Neuronal stem cell (in vitro differentiated cells): ENCODE data around the gene CDK17.

Source experiments
- DNase-seq: peaks from one replicate; pipeline ENCODE4 v3.0.0-alpha.2; 2013; ENCODE audit warnings: low spot score
- H2AFZ ChIP-seq: one replicate; pipeline ENCODE4 v1.6.1; 2013; ENCODE audit warnings: mild to moderate bottlenecking, low read length, inconsistent platforms
- H2AK5ac ChIP-seq: 2 replicates; pipeline ENCODE4 v1.6.1; 2013; ENCODE audit warnings: low read depth, mild to moderate bottlenecking, inconsistent platforms, low read length, moderate library complexity, mixed read lengths
- H2BK120ac ChIP-seq: 2 replicates; pipeline ENCODE4 v1.6.1; 2013; ENCODE audit warnings: low read depth, mild to moderate bottlenecking, inconsistent platforms, low read length, moderate library complexity, mixed read lengths
- H2BK12ac ChIP-seq: one replicate; pipeline ENCODE4 v1.6.1; 2013; ENCODE audit warnings: low read length, inconsistent platforms
- H2BK15ac ChIP-seq: 2 replicates; pipeline ENCODE4 v1.6.1; 2013; ENCODE audit warnings: mild to moderate bottlenecking, low read length, inconsistent platforms, mixed read lengths
- H2BK5ac ChIP-seq: one replicate; pipeline ENCODE4 v1.6.1; 2013; ENCODE audit warnings: inconsistent platforms, mild to moderate bottlenecking, low read length, moderate library complexity
- H3K14ac ChIP-seq: one replicate; pipeline ENCODE4 v1.6.1; 2013; ENCODE audit warnings: low read length, inconsistent platforms
- H3K18ac ChIP-seq: 2 replicates; pipeline ENCODE4 v1.6.1; 2013; ENCODE audit warnings: low read length, inconsistent platforms
- H3K23ac ChIP-seq: 2 replicates; pipeline ENCODE4 v1.6.1; 2013; ENCODE audit warnings: low read depth, mild to moderate bottlenecking, mixed read lengths, low read length, inconsistent platforms; ENCODE audit not compliant: poor library complexity
- H3K27ac ChIP-seq: replicated peaks from 3 replicates; pipeline ENCODE4 v1.5.1; 2013; ENCODE audit warnings: low read length, inconsistent platforms
- H3K27me3 ChIP-seq, 3 experiments: 2 replicates each; pipeline ENCODE4 v1.6.1; 2013; ENCODE audit warnings: low read length in 3 of 3, mild to moderate bottlenecking in 2 of 3, inconsistent platforms in 1 of 3, low read depth in 1 of 3, mixed read lengths in 1 of 3, moderate library complexity in 1 of 3; ENCODE audit not compliant: control insufficient read depth in 3 of 3, insufficient read depth in 3 of 3
- H3K36me3 ChIP-seq, 2 donors: replicated peaks in 1 of 2; 2 replicates each; pipeline ENCODE4 v1.6.1; 2013; ENCODE audit warnings: low read length in 2 of 2; ENCODE audit not compliant: control insufficient read depth in 2 of 2, insufficient read depth in 2 of 2
- H3K4ac ChIP-seq: 2 replicates; pipeline ENCODE4 v1.6.1; 2013; ENCODE audit warnings: inconsistent platforms, mild to moderate bottlenecking, low read length, moderate library complexity
- H3K4me1 ChIP-seq, 2 donors: 1 replicate in 1 of 2; 2 replicates in 1 of 2; pipeline ENCODE4 v1.6.1; 2013; ENCODE audit warnings: low read length in 2 of 2, low read depth in 1 of 2; ENCODE audit not compliant: control insufficient read depth in 2 of 2, insufficient read depth in 1 of 2
- H3K4me2 ChIP-seq: one replicate; pipeline ENCODE4 v1.6.1; 2013; ENCODE audit warnings: mild to moderate bottlenecking, low read length, inconsistent platforms; ENCODE audit not compliant: insufficient read depth, poor library complexity, severe bottlenecking
- H3K4me3 ChIP-seq, 2 donors: 2 replicates each; pipeline ENCODE4 v1.5.1; 2013; ENCODE audit warnings: low read length in 2 of 2, mild to moderate bottlenecking in 2 of 2, inconsistent platforms in 1 of 2, moderate library complexity in 1 of 2
- H3K79me1 ChIP-seq: one replicate; pipeline ENCODE4 v1.6.1; 2013; ENCODE audit warnings: low read depth, mild to moderate bottlenecking, inconsistent platforms, low read length, moderate library complexity
- H3K9ac ChIP-seq: one replicate; pipeline ENCODE4 v1.6.1; 2013; ENCODE audit warnings: mild to moderate bottlenecking, low read depth, low read length, inconsistent platforms; ENCODE audit not compliant: poor library complexity
- H3K9me3 ChIP-seq, 2 donors: replicated peaks in 1 of 2; 2 replicates each; pipeline versions ENCODE3 to v1.6.1; 2013; ENCODE audit warnings: low read length in 2 of 2, mild to moderate bottlenecking in 2 of 2, inconsistent platforms in 1 of 2, low read depth in 1 of 2, mixed read lengths in 1 of 2, moderate library complexity in 1 of 2; ENCODE audit not compliant: control insufficient read depth in 2 of 2, insufficient read depth in 1 of 2
- H4K8ac ChIP-seq: one replicate; pipeline ENCODE4 v1.6.1; 2013; ENCODE audit warnings: low read depth, mild to moderate bottlenecking, inconsistent platforms, low read length, moderate library complexity
- H4K91ac ChIP-seq: one replicate; pipeline ENCODE4 v1.6.1; 2013; ENCODE audit warnings: low read length, low read depth, mild to moderate bottlenecking, inconsistent platforms; ENCODE audit not compliant: poor library complexity
- WGBS, 2 donors: extraction: QIAGEN DNeasy Blood & Tissue Kit; methylation state at CpG; one replicate each; pipeline ENCODE4 v1.1.7; 2013; ENCODE audit warnings: missing lambda C conversion rate in 2 of 2, mixed read lengths in 1 of 2; ENCODE audit not compliant: insufficient read length in 2 of 2, insufficient replicate concordance in 1 of 2; ENCODE audit errors: extremely low coverage in 2 of 2; 5-methylcytosine and 5-hydroxymethylcytosine counted together

Gene CDK17

GRCh38 chr12:96378319-96378718 is 21.9 kb downstream of the CDK17 start:
- no peak overlapping the region for H3K4me3 ChIP-seq
- H3K9ac ChIP-seq = no peak overlapping the region
- no peak overlapping the region for H2BK5ac ChIP-seq

GRCh38 chr12:96376865-96377264 is 23.4 kb downstream of the CDK17 start:
- H2BK15ac ChIP-seq = no peak overlapping the region
- H3K9me3 ChIP-seq = peaks cover 2 to 15% of the 10 kb centered on the region in 2 donors

More at GRCh38 chr12:96378319-96378718, 21.9 kb downstream of the CDK17 start:
- H3K23ac ChIP-seq = no peak overlapping the region
- no peaks in the 10 kb centered on the region for H3K36me3 ChIP-seq
- no peak overlapping the region for H3K4me2 ChIP-seq
- no peak overlapping the region for H3K4ac ChIP-seq
- H2AK5ac ChIP-seq = no peak overlapping the region
- H2BK12ac ChIP-seq = no peak overlapping the region
- no peaks in the 10 kb centered on the region for H3K27me3 ChIP-seq
- peaks cover 2 to 27% of the 10 kb centered on the region in 2 donors for H3K9me3 ChIP-seq
- no peak overlapping the region for H3K27ac ChIP-seq
- no peak overlapping the region for H2BK120ac ChIP-seq
- peaks cover 2% of the 10 kb centered on the region for H3K79me1 ChIP-seq
- no peak for DNase-seq
- H2AFZ ChIP-seq = no peak overlapping the region
- no peak overlapping the region for H3K14ac ChIP-seq
- H2BK15ac ChIP-seq = no peak overlapping the region
- no peaks in the 10 kb centered on the region for H3K4me1 ChIP-seq
- no peak overlapping the region for H4K91ac ChIP-seq
- H4K8ac ChIP-seq = no peak overlapping the region
- no CpG with 5 or more reads among the region's 1 CpG for WGBS, 2 donors
- no peak overlapping the region for H3K18ac ChIP-seq

GRCh38 chr12:96375841-96376604 is 24.2 kb downstream of the CDK17 start:
- no peak for DNase-seq
- peaks cover 0 to 6% of the 10 kb centered on the region in 2 donors for H3K4me1 ChIP-seq
- WGBS, 2 donors = no CpG with 5 or more reads among the region's 1 CpG

More at GRCh38 chr12:96376865-96377264, 23.4 kb downstream of the CDK17 start:
- Histone ChIP-seq H3K4me1 (peaks cover 0 to 5% of the 10 kb centered on the region in 2 donors), H3K36me3 (no peaks in the 10 kb centered on the region), H4K8ac (no peak overlapping the region), H3K4me2 (no peak overlapping the region), H2BK120ac (no peak overlapping the region), H2BK5ac (no peak overlapping the region), H2AFZ (no peak overlapping the region), H3K4ac (no peak overlapping the region), H2AK5ac (no peak overlapping the region), H3K18ac (no peak overlapping the region), H3K79me1 (peaks cover 2% of the 10 kb centered on the region), H3K27ac (no peak overlapping the region), H2BK12ac (no peak overlapping the region), H4K91ac (no peak overlapping the region), H3K4me3 (no peak overlapping the region), H3K23ac (no peak overlapping the region), H3K9ac (no peak overlapping the region), H3K27me3 (no peaks in the 10 kb centered on the region), H3K14ac (no peak overlapping the region)
- no peak for DNase-seq

DNA sequence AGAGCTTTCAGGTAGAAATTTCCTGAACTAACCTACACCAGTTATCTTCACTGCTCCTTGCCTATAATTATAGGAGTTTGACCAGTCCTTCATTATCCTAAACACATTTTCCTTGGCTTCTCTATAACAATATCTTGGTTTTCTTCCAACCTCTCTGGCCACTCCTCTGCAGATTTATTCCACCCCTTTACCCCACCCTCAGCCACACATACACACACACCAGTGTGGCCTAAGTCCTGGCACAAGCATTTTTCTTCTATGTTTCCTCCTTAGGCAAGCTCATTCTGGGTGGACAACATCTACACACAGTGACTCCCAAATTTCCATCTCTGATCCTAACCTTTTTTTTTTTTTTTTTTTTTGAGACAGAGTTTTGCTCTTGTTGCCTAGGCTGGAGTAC is 25.1 kb downstream of the CDK17 start:
- Histone ChIP-seq H3K4me1 (peaks cover 0 to 6% of the 10 kb centered on the region in 2 donors), H3K18ac (no peak overlapping the region), H4K91ac (no peak overlapping the region), H3K4me3 (no peak overlapping the region), H3K9ac (no peak overlapping the region), H2AK5ac (no peak overlapping the region), H4K8ac (no peak overlapping the region), H3K14ac (no peak overlapping the region), H3K27me3 (no peaks in the 10 kb centered on the region), H3K27ac (no peak overlapping the region), H2BK5ac (no peak overlapping the region), H3K4ac (no peak overlapping the region), H3K23ac (no peak overlapping the region), H3K9me3 (peaks cover 2 to 15% of the 10 kb centered on the region in 2 donors), H2BK12ac (no peak overlapping the region), H2BK15ac (no peak overlapping the region), H3K79me1 (peaks cover 2% of the 10 kb centered on the region), H2AFZ (no peak overlapping the region), H3K36me3 (no peaks in the 10 kb centered on the region), H2BK120ac (no peak overlapping the region), H3K4me2 (no peak overlapping the region)
- DNase-seq = no peak

More at GRCh38 chr12:96375841-96376604, 24.2 kb downstream of the CDK17 start:
- H2BK12ac ChIP-seq = no peak overlapping the region
- no peak overlapping the region for H2AK5ac ChIP-seq
- H2AFZ ChIP-seq = no peak overlapping the region
- H3K4me3 ChIP-seq = no peak overlapping the region
- no peak overlapping the region for H4K8ac ChIP-seq
- H2BK15ac ChIP-seq = no peak overlapping the region
- H3K9me3 ChIP-seq = peaks cover 2 to 15% of the 10 kb centered on the region in 2 donors
- H3K27ac ChIP-seq = no peak overlapping the region
- H3K4ac ChIP-seq = no peak overlapping the region
- H3K79me1 ChIP-seq = peaks cover 2% of the 10 kb centered on the region
- H3K4me2 ChIP-seq = no peak overlapping the region
- no peak overlapping the region for H3K9ac ChIP-seq
- no peaks in the 10 kb centered on the region for H3K36me3 ChIP-seq
- H4K91ac ChIP-seq = no peak overlapping the region
- no peak overlapping the region for H3K23ac ChIP-seq
- no peaks in the 10 kb centered on the region for H3K27me3 ChIP-seq
- H3K18ac ChIP-seq = no peak overlapping the region
- H2BK120ac ChIP-seq = no peak overlapping the region
- H3K14ac ChIP-seq = no peak overlapping the region
- H2BK5ac ChIP-seq = no peak overlapping the region
